Fibroblast of lung (primary cell): ENCODE results near the gene SDS. TPM values are rescaled to one million over a fixed set of nuclear protein-coding genes. Genes with fewer than 3 reads are reported as not detected.

Source experiments
- DNase-seq, 2 donors: peaks; one replicate each; pipeline versions ENCODE4 v3.0.0 to v3.0.0-alpha.2; 2010; ENCODE audit warnings: low read depth in 2 of 2
- H2AFZ ChIP-seq: 2 replicates; pipeline ENCODE4 v1.5.1; 2012; ENCODE audit warnings: low read length, control low read depth, inconsistent platforms
- H3K27ac ChIP-seq: 2 replicates; pipeline ENCODE4 v1.5.1; 2011; ENCODE audit warnings: low read length, control low read depth; ENCODE audit not compliant: insufficient read depth
- H3K27me3 ChIP-seq: 2 replicates; pipeline ENCODE4 v1.5.1; 2011; ENCODE audit warnings: mild to moderate bottlenecking, low read length; ENCODE audit not compliant: control insufficient read depth, insufficient read depth
- H3K36me3 ChIP-seq: 2 replicates; pipeline ENCODE4 v1.5.1; 2011; ENCODE audit warnings: low read length; ENCODE audit not compliant: control insufficient read depth, insufficient read depth
- H3K4me1 ChIP-seq: 2 replicates; pipeline ENCODE4 v1.5.1; 2011; ENCODE audit warnings: low read length; ENCODE audit not compliant: control insufficient read depth, insufficient read depth; ENCODE audit errors: extremely low read depth
- H3K4me2 ChIP-seq: 2 replicates; pipeline ENCODE4 v1.5.1; 2011; ENCODE audit warnings: low read length, control low read depth; ENCODE audit not compliant: insufficient read depth; ENCODE audit errors: extremely low read depth
- H3K4me3 ChIP-seq, 4 experiments: fragments of 200-600 bp in 1 of 4; sonication (generic) in 1 of 4; replicated peaks in 1 of 4; 2 replicates each; pipeline ENCODE4 v1.5.1; 2011 to 2016; ENCODE audit warnings: low read length in 4 of 4, low read depth in 3 of 4, mild to moderate bottlenecking in 3 of 4, control low read depth in 2 of 4, inconsistent platforms in 1 of 4, mixed read lengths in 1 of 4; ENCODE audit not compliant: insufficient read depth in 1 of 4; ENCODE audit errors: control extremely low read depth in 1 of 4
- H3K79me2 ChIP-seq: 2 replicates; pipeline ENCODE4 v1.5.1; 2012; ENCODE audit warnings: mild to moderate bottlenecking, low read length, inconsistent platforms; ENCODE audit not compliant: control insufficient read depth, insufficient read depth
- H3K9ac ChIP-seq: 2 replicates; pipeline ENCODE4 v1.5.1; 2011; ENCODE audit warnings: mild to moderate bottlenecking, low read length, control low read depth; ENCODE audit not compliant: insufficient read depth
- H3K9me3 ChIP-seq: 2 replicates; pipeline ENCODE4 v1.5.1; 2012; ENCODE audit warnings: low read depth, low read length; ENCODE audit not compliant: control insufficient read depth, insufficient read depth
- H4K20me1 ChIP-seq: 2 replicates; pipeline ENCODE4 v1.5.1; 2011; ENCODE audit warnings: low read length; ENCODE audit not compliant: control insufficient read depth, insufficient read depth; ENCODE audit errors: extremely low read depth
- CTCF ChIP-seq, 2 donors: IDR thresholded peaks in 1 of 2; conservative IDR thresholded peaks in 1 of 2; 1 replicate in 1 of 2; 2 replicates in 1 of 2; pipeline ENCODE4 v1.5.1; 2011 to 2012; ENCODE audit warnings: low read length in 2 of 2, control low read depth in 1 of 2, inconsistent platforms in 1 of 2, low read depth in 1 of 2, mild to moderate bottlenecking in 1 of 2
- EZH2 ChIP-seq: IDR thresholded peaks from 2 replicates; pipeline ENCODE4 v1.5.1; 2012; ENCODE audit warnings: low read length, control low read depth, mild to moderate bottlenecking; ENCODE audit errors: missing control alignments
- polyA minus RNA-seq: library from RNA; depleted of rRNA, polyadenylated mRNA; stranded (reverse); fragments of >200 nt; gene quantifications from 2 replicates; pipeline ENCODE4 v1.2.3, GENCODE V29; 2011; ENCODE audit warnings: low replicate concordance
- polyA plus RNA-seq, 2 donors: library from polyadenylated mRNA; depleted of rRNA in 1 of 2; stranded (reverse) in 1 of 2; unstranded in 1 of 2; fragments of >200 nt; gene quantifications; 2 replicates each; pipeline ENCODE4 v1.2.1, GENCODE V29; 2011 to 2012; ENCODE audit warnings: missing spikeins in 1 of 2
- total RNA-seq: library from RNA; depleted of rRNA; stranded (reverse); fragments of >200 nt; gene quantifications from 2 replicates; pipeline ENCODE4 v1.2.1, GENCODE V29; 2014

SDS gene
- total RNA-seq: not detected in 2 replicates
- not detected in 2 replicates for polyA plus RNA-seq
- polyA plus RNA-seq (2012): not detected in 2 replicates
- polyA minus RNA-seq: not detected in 2 replicates

GRCh38 chr12:113403435-113404415 lies at the start of gene SDS:
Gene SDS, minus strand, starts transcription at chr12:113403887. Its CDS starts 4,179 bp downstream, at chr12:113399708.
- Histone ChIP-seq H4K20me1 (no peaks in the 10 kb centered on the region), H3K4me3 (peak within 1 kb of the TSS in 1 of 4 experiments; percentile 6), H3K9ac (no peak within 1 kb of the TSS), H3K27ac (no peak within 1 kb of the TSS), H3K36me3 (no peaks in the 10 kb centered on the region), H3K27me3 (no peaks in the 10 kb centered on the region), H3K4me2 (no peak within 1 kb of the TSS), H3K4me1 (no peaks in the 10 kb centered on the region), H3K9me3 (no peaks in the 10 kb centered on the region), H3K79me2 (no peaks in the 10 kb centered on the region), H2AFZ (no peak within 1 kb of the TSS)
- DNase-seq: peak; percentile 66 to 71
- TF ChIP-seq CTCF (conservative IDR thresholded peaks at IDR 0.05 in 1 of 2, IDR thresholded peaks at IDR 0.05 in 1 of 2; ENCODE audit: low read depth in 1 of 2, low read length in 2 of 2) (no peak), EZH2 (no peak)

- no peak overlapping the region for H2AFZ ChIP-seq
- H3K9me3 ChIP-seq: no peaks in the 10 kb centered on the region
- H3K27ac ChIP-seq: no peak overlapping the region
- no peak overlapping the region for H3K4me2 ChIP-seq
- H3K27me3 ChIP-seq: no peaks in the 10 kb centered on the region
- H3K36me3 ChIP-seq: no peaks in the 10 kb centered on the region
- no peaks in the 10 kb centered on the region for H3K4me1 ChIP-seq
- H3K79me2 ChIP-seq: no peaks in the 10 kb centered on the region
- H4K20me1 ChIP-seq: no peaks in the 10 kb centered on the region
- no peak for DNase-seq
- no peak overlapping the region for H3K9ac ChIP-seq
- H3K4me3 ChIP-seq: no peak overlapping the region
- TF ChIP-seq EZH2 (no peak), CTCF (conservative IDR thresholded peaks at IDR 0.05 in 1 of 2, IDR thresholded peaks at IDR 0.05 in 1 of 2; ENCODE audit: low read depth in 1 of 2, low read length in 2 of 2) (no peak)
These were observed 49.6 kb upstream of the SDS start for GRCh38 chr12:113453330-113453729.

- TF ChIP-seq EZH2 (no peak), CTCF (conservative IDR thresholded peaks at IDR 0.05 in 1 of 2, IDR thresholded peaks at IDR 0.05 in 1 of 2; ENCODE audit: low read depth in 1 of 2, low read length in 2 of 2) (no peak)
- Histone ChIP-seq H3K36me3 (no peaks in the 10 kb centered on the region), H2AFZ (no peak overlapping the region), H3K9me3 (no peaks in the 10 kb centered on the region), H3K27me3 (no peaks in the 10 kb centered on the region), H3K4me3 (no peak overlapping the region), H3K27ac (no peak overlapping the region), H4K20me1 (no peaks in the 10 kb centered on the region), H3K9ac (no peak overlapping the region), H3K4me1 (no peaks in the 10 kb centered on the region), H3K79me2 (no peaks in the 10 kb centered on the region), H3K4me2 (no peak overlapping the region)
- DNase-seq: no peak
These were observed 48.8 kb upstream of the SDS start for GRCh38 chr12:113452458-113452857.
